ENCODE data around the gene SERPINA3. TPM values are rescaled to one million over a fixed set of nuclear protein-coding genes. Genes with fewer than 3 reads are reported as not detected.

Gene SERPINA3
- total and polyA plus RNA-seq, 2 experiments from 2014 or later: 0.75 to 1.1 TPM

GRCh38 chr14:94654071-94654861, 42.1 kb downstream of the SERPINA3 start:
- in situ Hi-C loops (cut with MboI): no loop called here
- H3K4me3 ChIP-seq: no peak overlapping the region
- no peaks in the 10 kb centered on the region for H3K36me3 ChIP-seq (ENCODE audit: low read depth)
- H3K9ac ChIP-seq: no peak overlapping the region
- H4K20me1 ChIP-seq (ENCODE audit: insufficient read depth): no peaks in the 10 kb centered on the region
- H2AFZ ChIP-seq: no peak overlapping the region
- DNase-seq: no peak
- no peaks in the 10 kb centered on the region for H3K9me3 ChIP-seq (ENCODE audit: low read depth)
- H3K4me1 ChIP-seq (ENCODE audit: insufficient read depth): no peaks in the 10 kb centered on the region
- H3K4me2 ChIP-seq (ENCODE audit: unreplicated experiment): no peak overlapping the region
- 0 out of 2 replicates have a peak, but pooled peaks cover 1% of the 10 kb centered on the region for H3F3A ChIP-seq (ENCODE audit: insufficient read depth)
- whole genome bisulfite sequencing, 2 experiments (ENCODE audit: low coverage in 1 of 2, low lambda C conversion rate in 2 of 2, missing lambda C conversion rate in 2 of 2): 72 to 74% methylated on average over 13 of the region's 13 CpGs
- H3K9me2 ChIP-seq (ENCODE audit: insufficient read depth): no peaks in the 10 kb centered on the region
- no peaks in the 10 kb centered on the region for H3K27me3 ChIP-seq (replicated peaks; ENCODE audit: insufficient read depth)
- no peaks in the 10 kb centered on the region for H3K79me2 ChIP-seq (ENCODE audit: insufficient read depth)
- no peak for TF ChIP-seq EZH2 (IDR thresholded peaks at IDR 0.05; ENCODE audit: insufficient read depth, poor library complexity, severe bottlenecking)
- TF ChIP-seq EZH2phosphoT487 (IDR thresholded peaks at IDR 0.05; ENCODE audit: insufficient read depth, low read depth): no peak
- no peak overlapping the region for H3K27ac ChIP-seq

DNA sequence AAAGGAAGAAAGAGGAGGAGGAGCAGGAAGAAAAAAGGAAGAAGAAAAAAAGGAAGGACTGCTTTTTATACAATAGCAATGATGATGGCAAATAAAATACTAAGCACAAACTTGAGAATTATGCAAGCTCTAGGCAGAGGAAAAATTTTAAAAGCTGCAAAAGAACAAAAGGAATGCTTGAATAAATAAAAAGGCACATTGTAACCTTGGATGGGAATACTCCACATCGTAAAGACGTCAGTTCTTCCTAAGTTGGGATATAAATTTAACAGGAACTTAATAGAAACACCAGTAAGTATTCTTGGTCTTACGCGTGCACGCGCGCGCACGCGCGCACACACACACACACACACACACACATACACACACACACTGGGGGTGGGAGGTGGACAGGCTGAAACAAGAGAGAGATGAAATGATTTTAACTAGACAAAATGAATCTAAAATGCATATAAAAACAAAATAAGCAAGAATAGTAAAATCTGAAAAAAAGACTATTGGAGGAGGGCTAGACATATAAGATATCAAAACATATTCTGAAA, 43.0 kb downstream of the SERPINA3 start:
- no peaks in the 10 kb centered on the region for H3K79me2 ChIP-seq (ENCODE audit: insufficient read depth)
- no peaks in the 10 kb centered on the region for H3K4me1 ChIP-seq (ENCODE audit: insufficient read depth)
- H3K9me3 ChIP-seq (ENCODE audit: low read depth): no peaks in the 10 kb centered on the region
- H3K4me2 ChIP-seq (ENCODE audit: unreplicated experiment): no peak overlapping the region
- no peaks in the 10 kb centered on the region for H3K27me3 ChIP-seq (replicated peaks; ENCODE audit: insufficient read depth)
- 0 out of 2 replicates have a peak, but pooled peaks cover 6% of the 10 kb centered on the region for H3F3A ChIP-seq (ENCODE audit: insufficient read depth)
- H3K27ac ChIP-seq: no peak overlapping the region
- 4 to 8% methylated on average over 11 of the region's 11 CpGs for WGBS, 2 experiments (ENCODE audit: low coverage in 1 of 2, low lambda C conversion rate in 2 of 2, missing lambda C conversion rate in 2 of 2)
- DNase-seq: no peak
- no peak overlapping the region for H2AFZ ChIP-seq
- no peak overlapping the region for H3K4me3 ChIP-seq
- in situ Hi-C loops (cut with MboI): no loop called here
- no peaks in the 10 kb centered on the region for H4K20me1 ChIP-seq (ENCODE audit: insufficient read depth)
- TF ChIP-seq EZH2phosphoT487 (IDR thresholded peaks at IDR 0.05; ENCODE audit: insufficient read depth, low read depth) (no peak), EZH2 (IDR thresholded peaks at IDR 0.05; ENCODE audit: insufficient read depth, poor library complexity, severe bottlenecking) (no peak)
- no peak overlapping the region for H3K9ac ChIP-seq
- H3K9me2 ChIP-seq (ENCODE audit: insufficient read depth): no peaks in the 10 kb centered on the region
- no peaks in the 10 kb centered on the region for H3K36me3 ChIP-seq (ENCODE audit: low read depth)

DNA sequence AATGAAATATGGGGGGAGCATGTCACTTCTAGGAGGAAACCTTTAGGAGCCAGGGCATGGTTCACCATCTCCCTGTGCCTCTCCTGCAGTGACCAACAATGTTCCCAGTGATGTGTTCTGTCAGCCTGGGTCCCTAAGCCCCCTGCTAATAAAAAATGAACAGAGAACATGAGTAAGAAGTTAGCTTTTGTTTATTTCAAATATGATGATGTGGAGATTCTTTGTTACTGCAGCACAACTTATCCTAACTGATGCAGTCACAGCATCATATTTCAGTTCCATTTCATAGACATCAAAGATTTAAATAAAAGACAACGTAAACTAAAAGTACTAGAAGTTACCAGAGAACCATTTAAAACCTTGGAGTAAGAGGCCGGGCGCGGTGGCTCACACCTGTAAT, 43.9 kb downstream of the SERPINA3 start:
- in situ Hi-C loops (cut with MboI): no loop called here
- Histone ChIP-seq H2AFZ (no peak overlapping the region), H4K20me1 (ENCODE audit: insufficient read depth) (no peaks in the 10 kb centered on the region), H3K9me2 (ENCODE audit: insufficient read depth) (no peaks in the 10 kb centered on the region), H3F3A (ENCODE audit: insufficient read depth) (0 out of 2 replicates have a peak, but pooled peaks cover 6% of the 10 kb centered on the region), H3K36me3 (ENCODE audit: low read depth) (no peaks in the 10 kb centered on the region), H3K27ac (no peak overlapping the region), H3K27me3 (replicated peaks; ENCODE audit: insufficient read depth) (no peaks in the 10 kb centered on the region), H3K4me1 (ENCODE audit: insufficient read depth) (no peaks in the 10 kb centered on the region), H3K4me3 (no peak overlapping the region), H3K4me2 (ENCODE audit: unreplicated experiment) (no peak overlapping the region), H3K79me2 (ENCODE audit: insufficient read depth) (no peaks in the 10 kb centered on the region), H3K9ac (no peak overlapping the region), H3K9me3 (ENCODE audit: low read depth) (no peaks in the 10 kb centered on the region)
- DNase-seq: no peak
- no peak for TF ChIP-seq EZH2phosphoT487 (IDR thresholded peaks at IDR 0.05; ENCODE audit: insufficient read depth, low read depth)
- TF ChIP-seq EZH2 (IDR thresholded peaks at IDR 0.05; ENCODE audit: insufficient read depth, poor library complexity, severe bottlenecking): no peak
- 85 to 89% methylated on average over 4 of the region's 4 CpGs for WGBS, 2 experiments (ENCODE audit: low coverage in 1 of 2, low lambda C conversion rate in 2 of 2, missing lambda C conversion rate in 2 of 2)

GRCh38 chr14:94659256-94659655, 47.1 kb downstream of the SERPINA3 start:
- Histone ChIP-seq H3K4me3 (no peak overlapping the region), H2AFZ (no peak overlapping the region), H3K27ac (no peak overlapping the region), H3K4me2 (ENCODE audit: unreplicated experiment) (no peak overlapping the region), H3K9me3 (ENCODE audit: low read depth) (no peaks in the 10 kb centered on the region), H3K79me2 (ENCODE audit: insufficient read depth) (no peaks in the 10 kb centered on the region), H3K9ac (no peak overlapping the region), H3K9me2 (ENCODE audit: insufficient read depth) (no peaks in the 10 kb centered on the region), H3F3A (ENCODE audit: insufficient read depth) (0 out of 2 replicates have a peak, but pooled peaks cover 9% of the 10 kb centered on the region), H3K36me3 (ENCODE audit: low read depth) (no peaks in the 10 kb centered on the region), H3K27me3 (replicated peaks; ENCODE audit: insufficient read depth) (no peaks in the 10 kb centered on the region), H3K4me1 (ENCODE audit: insufficient read depth) (0 out of 2 replicates have a peak, but pooled peaks cover under 1% of the 10 kb centered on the region), H4K20me1 (ENCODE audit: insufficient read depth) (no peaks in the 10 kb centered on the region)
- 62 to 70% methylated on average over 1 of the region's 1 CpG for WGBS, 2 experiments (ENCODE audit: low coverage in 1 of 2, low lambda C conversion rate in 2 of 2, missing lambda C conversion rate in 2 of 2)
- TF ChIP-seq EZH2 (IDR thresholded peaks at IDR 0.05; ENCODE audit: insufficient read depth, poor library complexity, severe bottlenecking) (no peak), EZH2phosphoT487 (IDR thresholded peaks at IDR 0.05; ENCODE audit: insufficient read depth, low read depth) (no peak)
- in situ Hi-C loops (cut with MboI): no loop called here
- DNase-seq: no peak
